ENCODE measurements around the gene CIAO2A. TPM values are rescaled to one million over a fixed set of nuclear protein-coding genes. Genes with fewer than 3 reads are reported as not detected.

CIAO2A gene
- total RNA-seq, 1 experiment from 2014 or later: 74.4 TPM

- Histone ChIP-seq H2BK12ac (ENCODE audit: insufficient read length, low read depth, low read length) (no peak overlapping the region), H3K79me1 (ENCODE audit: insufficient read depth, low read depth, low read length, poor library complexity, severe bottlenecking) (peaks cover 5% of the 10 kb centered on the region), H3K18ac (ENCODE audit: insufficient read length, low read depth, low read length) (no peak overlapping the region), H4K5ac (ENCODE audit: insufficient read length, low read depth, low read length) (no peak overlapping the region), H2BK5ac (ENCODE audit: insufficient read length, low read length) (no peak overlapping the region), H4K91ac (ENCODE audit: insufficient read length, low read depth, low read length) (no peak overlapping the region), H3K27ac (ENCODE audit: insufficient read length, low read depth, low read length) (no peak overlapping the region), H3K4me1 (ENCODE audit: insufficient read depth, low read length) (no peaks in the 10 kb centered on the region), H2BK120ac (ENCODE audit: low read depth, low read length, poor library complexity, severe bottlenecking) (no peak overlapping the region), H3T11ph (ENCODE audit: low read length) (no peak overlapping the region), H2AK5ac (ENCODE audit: insufficient read length, low read length) (no peak overlapping the region), H4K8ac (replicated peaks; ENCODE audit: insufficient read length, low read depth, low read length) (no peak overlapping the region), H3K9ac (ENCODE audit: extremely low read depth, insufficient read length, low read length) (no peak overlapping the region), H3K79me2 (ENCODE audit: insufficient read depth, low read length) (peaks cover 2% of the 10 kb centered on the region; the same call in 1 of the 2 replicates), H2BK15ac (ENCODE audit: low read depth, low read length) (no peak overlapping the region), H3K4me2 (ENCODE audit: insufficient read depth, insufficient read length, low read length) (no peak overlapping the region), H2AFZ (ENCODE audit: low read length) (no peak overlapping the region), H3K14ac (ENCODE audit: insufficient read depth, low read length) (no peak overlapping the region), H3K9me3 (ENCODE audit: control insufficient read depth, low read depth, low read length) (no peaks in the 10 kb centered on the region), H3K23ac (ENCODE audit: insufficient read length, low read depth, low read length) (no peak overlapping the region), H3K23me2 (ENCODE audit: insufficient read length, low read depth, low read length, poor library complexity, severe bottlenecking) (no peaks in the 10 kb centered on the region), H2BK20ac (ENCODE audit: low read depth, low read length, poor library complexity, severe bottlenecking) (no peak overlapping the region), H3K27me3 (ENCODE audit: insufficient read depth, low read length) (no peaks in the 10 kb centered on the region), H4K20me1 (ENCODE audit: control insufficient read depth, insufficient read depth, insufficient read length) (no peaks in the 10 kb centered on the region), H3K4ac (ENCODE audit: low read depth, low read length) (no peak overlapping the region), H3K56ac (ENCODE audit: insufficient read length, low read depth, low read length) (no peak overlapping the region)
- H3K9me3 Mint-ChIP-seq: no peaks in the 10 kb centered on the region
- H3K27me3 Mint-ChIP-seq (ENCODE audit: low read depth): no peaks in the 10 kb centered on the region
- H3K4me1 Mint-ChIP-seq: no peaks in the 10 kb centered on the region
- H3K4me3 Mint-ChIP-seq: no peak overlapping the region
- WGBS (ENCODE audit: extremely low coverage, insufficient read length, low lambda C conversion rate): no CpG with 5 or more reads among the region's 9 CpGs
- DNase-seq: no peak
- H3K36me3 Mint-ChIP-seq (ENCODE audit: insufficient read depth in 1 of 3, low read depth in 3 of 3): peaks cover 0 to 2% (median 0%) of the 10 kb centered on the region in 3 experiments; a peak in 2 of 7 replicates
- H3K27ac Mint-ChIP-seq: no peak overlapping the region
- TF ChIP-seq, protein P1, sequence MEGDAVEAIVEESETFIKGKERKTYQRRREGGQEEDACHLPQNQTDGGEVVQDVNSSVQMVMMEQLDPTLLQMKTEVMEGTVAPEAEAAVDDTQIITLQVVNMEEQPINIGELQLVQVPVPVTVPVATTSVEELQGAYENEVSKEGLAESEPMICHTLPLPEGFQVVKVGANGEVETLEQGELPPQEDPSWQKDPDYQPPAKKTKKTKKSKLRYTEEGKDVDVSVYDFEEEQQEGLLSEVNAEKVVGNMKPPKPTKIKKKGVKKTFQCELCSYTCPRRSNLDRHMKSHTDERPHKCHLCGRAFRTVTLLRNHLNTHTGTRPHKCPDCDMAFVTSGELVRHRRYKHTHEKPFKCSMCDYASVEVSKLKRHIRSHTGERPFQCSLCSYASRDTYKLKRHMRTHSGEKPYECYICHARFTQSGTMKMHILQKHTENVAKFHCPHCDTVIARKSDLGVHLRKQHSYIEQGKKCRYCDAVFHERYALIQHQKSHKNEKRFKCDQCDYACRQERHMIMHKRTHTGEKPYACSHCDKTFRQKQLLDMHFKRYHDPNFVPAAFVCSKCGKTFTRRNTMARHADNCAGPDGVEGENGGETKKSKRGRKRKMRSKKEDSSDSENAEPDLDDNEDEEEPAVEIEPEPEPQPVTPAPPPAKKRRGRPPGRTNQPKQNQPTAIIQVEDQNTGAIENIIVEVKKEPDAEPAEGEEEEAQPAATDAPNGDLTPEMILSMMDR (conservative IDR thresholded peaks at IDR 0.05): no peak
Observed at GRCh38 chr15:64105113-64105704, 11.6 kb upstream of the CIAO2A start.

Data from H9 (cell line).